ENCODE measurements around the gene HMX2.
A peak's percentile ranks its signal among the peaks of the same experiment; 100 is the strongest.

Gene HMX2

DNA sequence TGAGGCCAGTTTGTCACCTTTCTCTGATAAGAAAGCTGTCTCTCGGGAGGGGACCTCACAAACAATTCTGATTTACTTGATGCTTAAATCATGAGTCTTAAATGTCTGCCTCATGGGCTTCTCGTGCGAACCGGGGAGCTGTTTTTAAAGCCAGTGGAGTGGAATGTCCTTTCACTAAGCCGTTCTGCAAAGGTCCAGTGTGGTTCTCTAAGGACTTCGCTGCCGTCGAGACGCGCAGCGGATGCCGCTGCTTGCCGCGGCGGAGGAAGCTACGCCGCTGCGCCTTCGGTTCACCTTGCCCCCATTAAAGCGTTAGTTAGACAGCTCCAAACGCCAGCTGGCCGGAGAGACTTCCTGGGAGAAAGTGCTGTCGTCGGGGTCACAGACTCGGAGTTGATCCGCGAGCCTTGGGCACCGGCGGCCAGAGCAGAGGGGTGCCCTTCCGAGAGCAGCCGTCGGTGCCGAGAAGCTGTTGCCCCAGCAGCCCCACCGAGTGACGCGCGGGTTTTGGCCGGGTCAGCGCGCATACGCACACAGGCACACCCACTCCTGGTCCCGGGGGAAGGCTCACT, 13.5 kb upstream of the HMX2 start:
- no peak for DNase-seq
- Mint-ChIP-seq H3K27me3 (peaks cover 98% of the 10 kb centered on the region), H3K27ac (peak overlapping the region; percentile 81), H3K4me1 (peaks cover 39% of the 10 kb centered on the region), H3K36me3 (peaks cover 3% of the 10 kb centered on the region), H3K4me3 (peak overlapping the region; percentile 53), H3K9me3 (no peaks in the 10 kb centered on the region)
- CTCF ChIA-PET, result interaction anchor here (0.9 to 4.9 kb wide), 4 partner anchors 11 to 246 kb away, joined by 3 to 28 read pairs (median 10); no protein-coding TSS in a partner anchor

DNA sequence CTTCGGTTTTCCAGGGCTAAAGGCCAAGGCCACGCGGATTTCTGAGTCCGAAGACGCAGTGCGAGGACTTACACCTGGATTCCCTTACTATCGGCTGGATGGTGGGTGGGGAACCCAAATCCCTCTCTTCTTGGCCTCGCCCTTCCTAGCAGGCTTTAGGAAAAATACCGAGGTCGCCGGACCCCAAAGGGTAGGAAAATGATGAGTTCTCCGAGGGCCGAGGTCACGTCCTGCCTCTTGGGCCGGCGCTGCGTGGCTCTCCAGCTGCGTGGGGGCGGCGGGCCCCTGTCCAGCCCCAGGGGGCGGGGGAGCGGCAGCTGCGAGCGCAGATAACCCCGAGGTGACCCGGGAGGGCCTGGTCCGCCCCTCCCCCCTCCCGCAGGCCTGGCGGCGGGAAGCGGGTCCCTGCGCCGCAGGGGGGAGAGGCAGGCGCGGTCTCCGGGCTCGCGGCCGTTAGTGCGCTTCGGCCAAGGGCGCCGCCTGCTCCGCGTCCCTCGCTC, 13.0 kb upstream of the HMX2 start:
- peak overlapping the region; percentile 81 for H3K27ac Mint-ChIP-seq
- no peaks in the 10 kb centered on the region for H3K9me3 Mint-ChIP-seq
- no peak for DNase-seq
- peak overlapping the region; percentile 43 for H3K4me3 Mint-ChIP-seq
- H3K36me3 Mint-ChIP-seq, result peaks cover 3% of the 10 kb centered on the region
- CTCF ChIA-PET, result interaction anchor here (2.3 to 4.9 kb wide), 2 partner anchors 11 to 15 kb away, joined by 16 to 28 read pairs; no protein-coding TSS in a partner anchor
- peaks cover 44% of the 10 kb centered on the region for H3K4me1 Mint-ChIP-seq
- peaks cover 98% of the 10 kb centered on the region for H3K27me3 Mint-ChIP-seq

DNA sequence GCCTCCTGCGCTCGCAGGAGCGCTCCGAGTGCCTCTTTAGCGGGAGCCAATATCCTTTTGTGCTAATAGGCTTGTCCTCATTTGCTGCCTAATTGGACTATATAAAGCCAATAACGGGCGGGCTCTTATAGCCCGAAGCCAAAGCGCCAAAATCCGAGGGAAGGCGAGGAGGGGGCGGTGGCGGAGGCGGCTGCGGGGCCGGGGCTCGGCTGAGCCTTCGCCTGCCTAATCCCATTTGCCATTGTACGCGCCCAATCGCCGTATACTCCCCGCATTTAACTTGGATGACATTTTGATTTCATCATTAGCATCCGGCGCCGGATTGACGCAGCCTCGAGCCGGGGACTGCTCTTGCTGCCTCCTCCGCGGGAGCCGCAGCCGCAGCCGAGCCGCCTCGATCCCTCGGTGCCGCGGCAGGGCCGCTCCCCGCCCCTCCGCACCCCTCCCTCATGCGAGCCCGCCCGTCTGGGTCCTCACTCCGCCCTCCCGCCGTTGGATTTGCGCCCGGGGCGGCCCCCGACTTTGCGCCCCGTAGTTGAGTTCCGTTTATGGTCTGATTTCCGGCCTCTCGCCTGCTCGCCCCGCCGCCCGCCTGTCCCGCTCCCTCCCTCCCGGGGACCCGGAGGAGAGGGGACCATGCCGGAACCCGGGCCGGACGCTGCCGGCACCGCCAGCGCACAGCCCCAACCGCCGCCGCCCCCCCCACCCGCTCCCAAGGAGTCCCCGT, 12.4 kb upstream of the HMX2 start, which contains the start of gene HMX3:
Gene HMX3 (plus strand): TSS at position 556 of the 727 bp plus-strand sequence. CDS start 81 bp downstream, at position 637.
- DNase-seq, result peak; percentile 55
- peak within 1 kb of the TSS; percentile 81 for H3K27ac Mint-ChIP-seq
- H3K9me3 Mint-ChIP-seq, result no peaks in the 10 kb centered on the region
- H3K4me3 Mint-ChIP-seq, result peak within 1 kb of the TSS; percentile 66
- peaks cover 49% of the 10 kb centered on the region for H3K4me1 Mint-ChIP-seq
- peaks cover 98% of the 10 kb centered on the region for H3K27me3 Mint-ChIP-seq
- CTCF ChIA-PET, result interaction anchor here (4.9 kb wide), 1 partner anchor 10 kb away, joined by 28 read pairs; no protein-coding TSS in a partner anchor
- H3K36me3 Mint-ChIP-seq, result peaks cover 3% of the 10 kb centered on the region

DNA sequence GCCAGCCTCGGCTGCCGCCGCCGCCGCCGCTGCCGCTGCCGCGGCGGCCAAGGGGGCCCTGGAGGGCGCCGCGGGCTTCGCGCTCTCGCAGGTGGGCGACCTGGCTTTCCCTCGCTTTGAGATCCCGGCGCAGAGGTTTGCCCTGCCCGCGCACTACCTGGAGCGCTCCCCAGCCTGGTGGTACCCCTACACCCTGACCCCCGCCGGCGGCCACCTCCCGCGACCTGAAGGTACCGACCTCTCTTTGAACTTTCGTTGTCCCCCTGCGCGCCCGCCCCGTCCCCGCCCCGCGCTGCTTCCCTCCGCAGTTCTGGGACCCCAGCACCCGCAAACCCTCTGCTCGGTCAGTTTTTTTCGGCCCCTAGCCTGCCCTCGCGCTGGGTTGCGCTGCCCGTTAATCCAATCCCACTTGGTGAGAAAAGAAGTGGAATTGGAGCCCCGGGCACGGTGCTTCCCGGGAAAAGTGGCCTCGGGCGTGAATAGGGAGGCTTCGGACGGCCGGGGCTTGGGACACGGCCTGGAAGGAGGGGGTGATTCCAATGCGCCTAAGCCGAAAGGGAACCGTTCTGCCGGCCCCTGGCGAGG, 11.6 kb upstream of the HMX2 start:
- Mint-ChIP-seq H3K4me1 (peaks cover 50% of the 10 kb centered on the region), H3K9me3 (no peaks in the 10 kb centered on the region), H3K36me3 (peaks cover 3% of the 10 kb centered on the region), H3K27ac (peak overlapping the region; percentile 68), H3K27me3 (peaks cover 99% of the 10 kb centered on the region), H3K4me3 (peak overlapping the region; percentile 37)
- DNase-seq, result no peak
- CTCF ChIA-PET, result interaction anchor here (0.6 kb wide), 1 partner anchor 14 kb away, joined by 3 read pairs; no protein-coding TSS in a partner anchor

DNA sequence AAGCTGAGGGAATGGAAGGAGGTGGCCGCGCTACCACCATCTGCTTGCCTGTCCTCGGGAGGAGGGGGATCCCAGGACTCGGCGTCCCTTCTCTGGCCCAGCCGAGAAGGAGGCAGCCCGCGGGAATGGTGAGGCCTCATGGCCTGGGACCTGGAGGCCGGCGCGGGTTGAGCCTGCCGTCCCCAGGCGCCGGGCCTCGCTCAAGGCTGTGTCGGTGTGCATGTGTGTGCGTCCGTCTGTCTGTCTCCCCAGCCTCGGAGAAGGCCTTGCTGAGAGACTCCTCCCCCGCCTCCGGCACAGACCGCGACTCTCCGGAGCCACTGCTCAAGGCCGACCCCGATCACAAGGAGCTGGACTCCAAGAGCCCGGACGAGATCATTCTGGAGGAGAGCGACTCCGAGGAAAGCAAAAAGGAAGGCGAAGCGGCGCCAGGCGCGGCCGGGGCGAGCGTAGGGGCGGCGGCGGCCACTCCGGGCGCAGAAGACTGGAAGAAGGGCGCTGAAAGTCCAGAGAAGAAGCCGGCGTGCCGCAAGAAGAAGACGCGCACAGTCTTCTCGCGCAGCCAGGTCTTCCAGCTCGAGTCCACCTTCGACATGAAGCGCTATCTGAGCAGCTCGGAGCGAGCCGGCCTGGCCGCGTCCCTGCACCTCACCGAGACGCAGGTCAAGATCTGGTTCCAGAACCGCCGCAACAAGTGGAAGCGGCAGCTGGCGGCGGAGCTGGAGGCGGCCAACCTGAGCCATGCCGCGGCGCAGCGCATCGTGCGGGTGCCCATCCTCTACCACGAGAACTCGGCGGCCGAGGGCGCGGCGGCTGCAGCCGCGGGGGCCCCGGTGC, 10.9 kb upstream of the HMX2 start:
- peak overlapping the region; percentile 66 for H3K4me3 Mint-ChIP-seq
- DNase-seq, result no peak
- peaks cover 100% of the 10 kb centered on the region for H3K27me3 Mint-ChIP-seq
- peaks cover 50% of the 10 kb centered on the region for H3K4me1 Mint-ChIP-seq
- no peaks in the 10 kb centered on the region for H3K9me3 Mint-ChIP-seq
- CTCF ChIA-PET, result interaction anchor here (0.6 to 0.9 kb wide), 2 partner anchors 11 to 15 kb away, joined by 3 read pairs; partner anchors contain the start of gene HMX2
- peaks cover 3% of the 10 kb centered on the region for H3K36me3 Mint-ChIP-seq
- peak overlapping the region; percentile 84 for H3K27ac Mint-ChIP-seq

DNA sequence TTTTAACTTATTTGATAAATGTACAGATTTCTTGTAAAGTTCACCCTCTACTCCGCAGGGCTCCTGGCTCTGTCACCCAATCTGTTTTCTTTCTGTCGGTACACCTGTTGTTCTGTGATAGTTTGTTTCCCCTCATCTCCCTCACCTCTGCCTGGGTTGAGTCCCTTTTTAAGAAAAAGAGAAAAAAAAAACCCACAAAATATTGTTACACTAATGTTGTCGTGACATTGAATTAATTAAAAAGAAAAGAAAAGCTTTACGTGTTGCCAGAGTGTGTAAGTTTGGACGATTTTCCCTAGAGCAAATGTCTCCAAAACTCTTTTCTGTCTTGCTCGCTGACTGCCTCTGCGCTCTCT, 8.8 kb upstream of the HMX2 start:
- DNase-seq, result no peak
- Mint-ChIP-seq H3K9me3 (no peaks in the 10 kb centered on the region), H3K36me3 (peaks cover 2% of the 10 kb centered on the region), H3K4me3 (no peak overlapping the region), H3K27me3 (peaks cover 100% of the 10 kb centered on the region), H3K27ac (no peak overlapping the region), H3K4me1 (peaks cover 46% of the 10 kb centered on the region)
- CTCF ChIA-PET, result interaction anchor here (1.2 kb wide), 1 partner anchor 12 kb away, joined by 3 read pairs; no protein-coding TSS in a partner anchor

DNA sequence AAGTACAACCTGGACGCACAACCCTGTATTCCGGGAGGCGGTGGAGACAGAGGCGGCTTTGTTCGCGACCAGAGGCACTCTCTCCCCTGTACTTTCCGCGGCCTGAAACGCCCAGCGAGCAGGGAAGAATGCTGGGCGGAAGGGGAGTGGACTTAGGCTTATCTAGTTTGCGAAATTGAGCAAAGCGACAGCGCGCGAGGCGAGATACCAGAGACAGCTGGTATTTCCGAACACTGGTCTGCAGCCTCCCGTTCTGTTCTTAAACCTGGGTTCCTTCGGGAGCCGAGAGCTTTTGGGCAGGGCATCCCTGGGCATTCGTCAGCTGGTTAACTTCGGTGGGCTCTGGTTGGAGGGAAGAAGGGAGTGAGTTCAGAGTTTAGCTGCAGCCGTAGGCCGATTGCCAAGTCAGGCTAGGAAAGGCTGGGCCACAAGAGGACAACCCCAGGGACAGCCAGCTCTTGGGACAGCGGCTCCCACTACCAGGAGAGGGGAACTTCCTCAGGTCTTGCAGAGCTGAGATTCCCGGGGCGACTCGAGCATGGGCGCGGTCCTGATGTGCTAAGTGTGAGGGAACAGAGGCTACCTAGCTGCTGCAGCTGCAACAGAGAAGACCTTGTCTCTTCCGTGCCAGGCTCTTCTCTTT, 8.3 kb upstream of the HMX2 start:
- peaks cover 46% of the 10 kb centered on the region for H3K4me1 Mint-ChIP-seq
- CTCF ChIA-PET, result interaction anchor here (0.8 kb wide), 1 partner anchor 97 kb away, joined by 4 read pairs; no protein-coding TSS in a partner anchor
- H3K27me3 Mint-ChIP-seq, result peaks cover 100% of the 10 kb centered on the region
- no peak for DNase-seq
- H3K4me3 Mint-ChIP-seq, result no peak overlapping the region
- peak overlapping the region; percentile 67 for H3K27ac Mint-ChIP-seq
- no peaks in the 10 kb centered on the region for H3K9me3 Mint-ChIP-seq
- peaks cover 2% of the 10 kb centered on the region for H3K36me3 Mint-ChIP-seq

DNA sequence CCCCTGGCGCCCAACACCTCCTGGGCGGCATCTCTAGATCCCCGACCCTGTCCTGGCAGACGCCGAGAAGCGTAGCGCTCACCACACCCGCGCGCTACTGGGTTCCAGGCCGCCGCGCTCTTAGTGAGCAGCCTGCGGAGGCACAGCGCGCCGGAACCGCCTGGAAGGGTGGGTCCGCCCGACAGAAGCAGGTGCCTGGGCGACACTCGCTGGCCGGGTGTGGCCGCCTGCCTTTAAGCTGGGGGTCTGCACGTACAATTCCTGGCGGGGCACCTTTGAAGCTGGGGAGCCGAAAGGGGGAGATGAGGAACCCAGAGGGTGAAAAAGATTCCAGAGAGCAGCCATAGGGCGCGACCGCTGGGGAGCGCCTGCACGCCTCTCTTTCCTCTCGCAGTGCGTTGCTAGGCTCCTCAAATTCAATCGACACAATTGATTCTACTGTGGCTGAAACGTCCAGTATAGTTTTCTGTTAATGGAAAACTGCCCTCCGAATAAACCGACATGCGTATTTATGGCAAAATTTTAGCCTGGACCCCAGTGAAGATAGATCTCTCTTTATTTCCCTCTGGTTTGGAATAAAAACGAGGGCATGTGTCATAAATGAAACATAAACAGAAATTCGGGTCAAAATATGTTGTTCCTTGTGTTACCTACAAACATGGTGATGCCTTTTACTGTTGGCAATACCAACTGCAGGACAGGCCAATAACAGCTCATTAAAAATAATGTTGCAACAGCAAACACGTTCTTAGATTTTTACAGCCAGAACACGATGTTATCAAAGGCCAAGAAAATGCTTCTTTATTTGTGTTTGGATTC, 7.6 kb upstream of the HMX2 start:
- H3K4me1 Mint-ChIP-seq, result peaks cover 51% of the 10 kb centered on the region
- no peaks in the 10 kb centered on the region for H3K9me3 Mint-ChIP-seq
- H3K36me3 Mint-ChIP-seq, result peaks cover 4% of the 10 kb centered on the region
- no peak for DNase-seq
- H3K4me3 Mint-ChIP-seq, result no peak overlapping the region
- H3K27me3 Mint-ChIP-seq, result peaks cover 100% of the 10 kb centered on the region
- peak overlapping the region; percentile 69 for H3K27ac Mint-ChIP-seq
- CTCF ChIA-PET, result interaction anchor here (0.8 to 0.9 kb wide), 2 partner anchors 9 to 97 kb away, joined by 3 to 4 read pairs; no protein-coding TSS in a partner anchor

DNA sequence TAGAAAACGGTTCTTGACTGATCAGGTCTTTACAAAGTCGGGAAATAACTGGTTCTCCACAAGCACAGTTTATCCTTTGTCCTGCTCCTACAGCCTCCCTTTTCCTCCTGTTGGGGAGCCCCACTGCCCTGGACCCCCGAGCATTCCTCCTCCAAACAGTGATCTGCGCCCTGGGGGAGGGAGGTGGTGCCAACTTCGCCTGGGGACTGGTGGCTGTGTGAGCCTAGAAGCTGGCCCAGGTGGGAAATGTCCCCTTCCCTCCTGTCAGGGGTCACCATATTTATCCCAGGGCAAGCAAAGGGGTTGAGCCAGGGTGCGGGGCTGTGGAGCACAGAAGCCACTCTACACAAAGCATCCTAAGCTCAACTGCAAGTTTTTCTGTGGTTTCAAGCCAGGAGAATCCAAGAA, 6.9 kb upstream of the HMX2 start:
- Mint-ChIP-seq H3K27ac (no peak overlapping the region), H3K4me3 (no peak overlapping the region), H3K36me3 (peaks cover 4% of the 10 kb centered on the region), H3K4me1 (peaks cover 55% of the 10 kb centered on the region), H3K9me3 (no peaks in the 10 kb centered on the region), H3K27me3 (peaks cover 100% of the 10 kb centered on the region)
- no peak for DNase-seq
- CTCF ChIA-PET, result interaction anchor here (0.9 to 1.0 kb wide), 2 partner anchors 8 to 240 kb away, joined by 3 to 4 read pairs; no protein-coding TSS in a partner anchor

DNA sequence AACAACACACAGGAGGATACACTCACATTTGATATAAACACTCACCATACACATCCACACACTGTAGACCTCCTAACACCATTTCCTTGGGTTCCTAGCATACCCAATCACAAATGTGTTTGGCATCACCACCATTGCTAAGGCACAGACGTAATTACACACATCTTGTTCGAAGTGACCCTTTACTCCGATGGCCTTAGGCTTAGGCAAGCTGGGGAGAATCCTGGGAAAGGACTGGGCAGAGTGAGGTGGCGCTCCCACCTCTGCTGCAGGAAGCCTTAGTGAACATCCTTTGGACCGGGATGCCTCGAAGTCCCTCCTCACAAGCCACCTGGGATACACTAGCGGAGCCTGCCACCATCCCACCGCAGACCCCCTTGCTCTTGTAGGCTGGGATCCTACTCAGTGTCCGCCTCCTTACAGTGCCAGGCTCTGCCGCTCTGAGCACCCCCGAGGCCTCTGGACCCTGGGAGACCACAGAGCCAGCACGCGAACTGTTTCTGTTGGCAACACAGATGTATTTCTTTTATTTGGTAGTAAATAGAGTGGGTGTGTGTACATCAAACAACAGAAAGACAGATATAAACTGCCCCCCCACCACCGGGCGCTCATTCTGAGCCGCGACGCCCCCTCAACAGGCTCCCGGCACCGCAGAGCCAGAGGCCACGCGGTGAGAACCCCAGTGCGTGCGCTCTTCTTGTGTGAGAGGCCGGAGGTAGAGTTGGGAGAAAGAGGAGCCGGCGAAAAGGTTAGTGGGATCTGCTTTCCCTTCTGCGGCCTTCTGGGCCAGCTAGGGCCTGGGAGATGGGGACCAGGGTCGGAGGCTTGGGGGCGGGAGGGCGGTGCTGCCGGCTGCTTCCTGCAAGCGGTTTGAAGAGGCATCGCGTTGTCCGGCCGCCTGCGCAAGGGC, 5.9 kb upstream of the HMX2 start:
- CTCF ChIA-PET, result interaction anchor here (1.0 kb wide), 1 partner anchor 238 kb away, joined by 4 read pairs; no protein-coding TSS in a partner anchor

DNA sequence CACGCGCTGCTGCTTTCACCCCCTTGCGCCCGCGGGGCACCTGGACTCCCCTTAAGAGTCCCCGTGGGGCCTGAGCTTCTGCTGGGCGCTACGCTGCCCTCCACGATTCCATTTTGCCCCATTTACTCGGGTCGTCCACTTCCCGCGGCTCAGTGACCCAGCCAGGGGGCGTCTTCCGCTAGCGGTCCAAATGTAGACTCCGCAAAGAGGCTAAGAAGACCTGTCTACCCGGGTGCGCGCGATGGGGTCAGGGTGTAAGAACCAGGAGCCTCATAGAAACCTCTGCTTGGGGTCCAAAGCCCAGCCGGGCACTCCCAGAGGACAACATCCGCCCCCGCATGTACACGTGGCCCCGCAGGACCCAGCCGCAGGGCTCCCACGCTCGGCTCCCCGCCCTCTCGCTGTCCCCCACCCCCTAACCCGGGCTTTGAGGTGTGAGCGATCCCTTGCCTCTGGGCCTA, 5.2 kb upstream of the HMX2 start:
- CTCF ChIA-PET, result no interaction called here
- peaks cover 100% of the 10 kb centered on the region for H3K27me3 Mint-ChIP-seq
- H3K4me3 Mint-ChIP-seq, result no peak overlapping the region
- no peak overlapping the region for H3K27ac Mint-ChIP-seq
- peaks cover 56% of the 10 kb centered on the region for H3K4me1 Mint-ChIP-seq
- peak; percentile 21 for DNase-seq
- peaks cover 10% of the 10 kb centered on the region for H3K36me3 Mint-ChIP-seq
- no peaks in the 10 kb centered on the region for H3K9me3 Mint-ChIP-seq

More for the DNA sequence above, 5.9 kb upstream of the HMX2 start:
- peaks cover 100% of the 10 kb centered on the region for H3K27me3 Mint-ChIP-seq
- peaks cover 56% of the 10 kb centered on the region for H3K4me1 Mint-ChIP-seq
- H3K4me3 Mint-ChIP-seq, result no peak overlapping the region
- no peak for DNase-seq
- peaks cover 9% of the 10 kb centered on the region for H3K36me3 Mint-ChIP-seq
- no peaks in the 10 kb centered on the region for H3K9me3 Mint-ChIP-seq
- no peak overlapping the region for H3K27ac Mint-ChIP-seq
